Smooth muscle cell (in vitro differentiated cells): ENCODE data around the gene C6orf47. TPM values are rescaled to one million over a fixed set of nuclear protein-coding genes. Genes with fewer than 3 reads are reported as not detected.
"Not testable (repeated sequence)": the region's sequence is repeated elsewhere in the genome, so short reads cannot be mapped to it uniquely, and the experiment has no call there.

ENCODE experiments used
- DNase-seq: peaks from one replicate; lab custom pipeline; 2025; ENCODE audit not compliant: unreplicated experiment; lab: John Stamatoyannopoulos, UW
- H2AFZ ChIP-seq: fragments of 200-600 bp; sonication (generic); 2 replicates; pipeline ENCODE4 v1.6.0; 2016; ENCODE audit warnings: antibody characterized with exemption, low read depth, mild to moderate bottlenecking
- H3F3A ChIP-seq: fragments of 200-600 bp; sonication (generic); 2 replicates; pipeline ENCODE4 v1.6.0; 2017; ENCODE audit warnings: antibody characterized with exemption, low read depth
- H3K27ac ChIP-seq: fragments of 200-600 bp; sonication (generic); 2 replicates; pipeline ENCODE4 v1.5.1; 2016; ENCODE audit warnings: low read depth, mild to moderate bottlenecking
- H3K27me3 ChIP-seq: fragments of 200-600 bp; sonication (generic); 2 replicates; pipeline ENCODE4 v1.6.1; 2016; ENCODE audit warnings: low read depth, mild to moderate bottlenecking
- H3K36me3 ChIP-seq: fragments of 200-600 bp; sonication (generic); 2 replicates; pipeline ENCODE4 v1.5.1; 2016; ENCODE audit warnings: low read depth
- H3K4me1 ChIP-seq: fragments of 200-600 bp; sonication (generic); 2 replicates; pipeline ENCODE4 v1.5.1; 2016; ENCODE audit warnings: low read depth
- H3K4me2 ChIP-seq: fragments of 200-600 bp; sonication (generic); 2 replicates; pipeline ENCODE4 v1.6.0; 2016; ENCODE audit warnings: mild to moderate bottlenecking
- H3K4me3 ChIP-seq: fragments of 200-600 bp; sonication (generic); 2 replicates; pipeline ENCODE4 v1.5.1; 2016; ENCODE audit warnings: mild to moderate bottlenecking
- H3K79me2 ChIP-seq: fragments of 200-600 bp; sonication (generic); 2 replicates; pipeline ENCODE4 v1.6.0; 2016; ENCODE audit warnings: low read depth, mild to moderate bottlenecking
- H3K9ac ChIP-seq: fragments of 200-600 bp; sonication (generic); 2 replicates; pipeline ENCODE4 v1.6.0; 2016; ENCODE audit warnings: low read depth
- H3K9me3 ChIP-seq: fragments of 200-600 bp; sonication (generic); replicated peaks from 2 replicates; pipeline ENCODE4 v1.5.1; 2016; ENCODE audit warnings: low read depth
- H4K20me1 ChIP-seq: fragments of 200-600 bp; sonication (generic); 2 replicates; pipeline ENCODE4 v1.6.0; 2016; ENCODE audit warnings: low read depth
- CTCF ChIP-seq: fragments of 200-600 bp; sonication (generic); IDR thresholded peaks from 2 replicates; pipeline ENCODE4 v1.5.1; 2017; ENCODE audit warnings: borderline replicate concordance, mild to moderate bottlenecking, antibody characterized with exemption; ENCODE audit not compliant: insufficient read depth, poor library complexity, severe bottlenecking
- WGBS: methylation state at CpG from one replicate; pipeline ENCODE4 v1.1.7; 2016; ENCODE audit warnings: low lambda C conversion rate; 5-methylcytosine and 5-hydroxymethylcytosine counted together
- polyA plus RNA-seq: library from polyadenylated mRNA; unstranded; fragments of >200 nt; fragmentation: Nextera tagmentation; extraction: Ambion mirVana; gene quantifications from 2 replicates; pipeline ENCODE4 v1.2.1, GENCODE V29; 2016
- total RNA-seq: library from RNA; depleted of rRNA; stranded (reverse); fragments of >200 nt; gene quantifications from 2 replicates; pipeline ENCODE4 v1.2.3, GENCODE V29; 2014

The C6orf47 gene
- total RNA-seq (7.1 and 8.9 TPM in 2 replicates), polyA plus RNA-seq (15.5 and 20.1 TPM in 2 replicates)

DNA sequence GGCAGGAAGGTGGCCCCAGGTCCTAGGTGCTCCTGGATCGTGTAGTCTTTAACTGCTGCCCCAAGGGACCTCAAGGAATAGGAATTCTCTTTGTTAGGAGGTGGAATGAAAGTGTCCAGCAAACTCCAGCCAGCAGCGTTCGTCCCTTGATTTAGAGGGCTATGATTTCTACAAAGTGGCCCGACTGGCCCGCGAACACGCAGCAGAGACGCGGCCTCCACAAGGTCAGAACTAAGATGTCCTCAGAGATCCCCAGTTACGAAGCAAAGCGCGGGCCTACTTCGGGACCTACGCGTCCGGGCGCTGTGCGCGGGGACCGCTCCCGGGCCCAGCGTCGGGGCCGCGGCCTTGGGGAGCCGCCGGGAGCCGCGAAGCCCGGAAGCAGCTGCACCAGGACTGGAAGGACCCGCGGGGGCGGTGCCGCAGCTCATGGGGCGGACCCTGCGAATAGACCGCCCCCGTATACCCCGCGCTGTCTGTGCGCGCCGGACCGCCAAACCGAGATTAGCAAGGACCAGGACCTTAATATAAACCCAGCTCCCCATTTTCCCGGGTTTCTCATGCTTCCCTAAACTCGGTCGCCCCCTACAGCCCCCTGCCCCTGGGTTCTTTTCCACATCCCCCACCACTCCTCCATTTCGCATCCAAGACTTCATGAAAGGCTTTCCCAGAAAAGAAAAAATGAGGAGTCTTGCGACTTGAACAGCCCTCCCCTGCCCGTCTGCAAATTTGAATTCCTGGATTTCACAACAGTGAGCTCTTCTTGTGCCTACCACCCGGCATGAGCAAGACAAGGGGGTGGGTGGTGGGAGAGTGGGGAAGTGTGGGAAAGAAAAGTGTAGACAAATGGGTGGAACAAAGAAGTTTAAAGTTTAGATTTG lies at the start of gene C6orf47:
C6orf47 (minus strand) TSS at position 398 of the 881 bp plus-strand sequence. CDS start 831 bp downstream, outside the sequence.
- WGBS = under 1% methylated on average over 41 of the region's 52 CpGs
- Histone ChIP-seq H3K79me2 (peaks cover 49% of the 10 kb centered on the region), H4K20me1 (peaks cover 15% of the 10 kb centered on the region), H3K9me3 (no peaks in the 10 kb centered on the region), H3K36me3 (no peaks in the 10 kb centered on the region), H3K27me3 (no peaks in the 10 kb centered on the region), H2AFZ (peak within 1 kb of the TSS; percentile 30), H3F3A (peaks cover 12% of the 10 kb centered on the region), H3K4me1 (peaks cover 25% of the 10 kb centered on the region), H3K4me3 (peak within 1 kb of the TSS; percentile 74), H3K27ac (peak within 1 kb of the TSS; percentile 69), H3K4me2 (peak within 1 kb of the TSS; percentile 92), H3K9ac (peak within 1 kb of the TSS; percentile 84)
- DNase-seq = peak; percentile 46
- no peak for TF ChIP-seq CTCF

DNA sequence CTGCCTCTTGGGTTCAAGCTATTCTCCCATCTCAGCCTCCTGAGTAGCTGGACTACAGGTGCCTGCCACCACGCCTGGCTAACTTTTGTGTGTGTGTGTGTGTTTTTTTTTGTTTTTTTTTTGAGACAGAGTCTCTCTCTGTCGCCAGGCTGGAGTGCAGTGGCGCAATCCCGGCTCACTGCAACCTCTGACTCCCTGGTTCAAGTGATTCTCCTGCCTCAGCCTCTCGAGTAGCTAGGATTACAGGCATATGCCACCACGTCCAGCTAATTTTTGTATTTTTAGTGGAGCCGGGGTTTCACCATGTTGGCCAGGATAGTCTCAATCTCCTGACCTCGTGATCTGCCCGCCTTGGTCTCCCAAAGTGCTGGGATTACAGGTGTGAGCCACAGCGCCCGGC lies 48.6 kb upstream of the C6orf47 start:
- WGBS = 92% methylated on average over 11 of the region's 11 CpGs
- not testable (repeated sequence) for H3F3A ChIP-seq, H3K27me3 ChIP-seq, H3K4me3 ChIP-seq, H3K4me2 ChIP-seq, DNase-seq, H3K9ac ChIP-seq, H3K36me3 ChIP-seq, H4K20me1 ChIP-seq, H3K27ac ChIP-seq, H3K79me2 ChIP-seq, H2AFZ ChIP-seq, H3K9me3 ChIP-seq
- H3K4me1 ChIP-seq = peaks cover 12% of the 10 kb centered on the region

DNA sequence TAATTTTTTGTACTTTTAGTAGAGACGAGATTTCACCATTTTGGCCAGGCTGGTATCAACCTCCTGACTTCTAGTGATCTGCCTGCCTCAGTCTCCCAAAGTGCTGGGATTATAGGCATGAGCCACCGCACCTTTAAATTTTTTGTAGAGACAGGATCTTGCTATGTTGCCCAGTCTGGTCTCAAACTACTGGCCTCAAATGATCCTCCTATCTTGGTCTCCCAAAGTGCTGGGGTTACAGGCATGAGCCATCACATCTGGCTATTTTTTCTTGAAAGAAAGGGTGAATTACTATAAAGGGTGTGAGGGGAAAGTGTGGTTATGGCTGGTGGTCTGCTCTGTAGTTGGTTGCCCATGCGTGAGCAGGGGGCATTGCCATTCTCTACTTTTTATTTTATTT lies 47.6 kb upstream of the C6orf47 start:
- no peak overlapping the region for H3K27ac ChIP-seq
- no peak for DNase-seq
- H3K4me2 ChIP-seq = no peak overlapping the region
- H3K9me3 ChIP-seq = no peaks in the 10 kb centered on the region
- H3K9ac ChIP-seq = no peak overlapping the region
- no peak overlapping the region for H2AFZ ChIP-seq
- no peak overlapping the region for H3K4me3 ChIP-seq
- H3K27me3 ChIP-seq = no peaks in the 10 kb centered on the region
- H3F3A ChIP-seq = no peaks in the 10 kb centered on the region
- no peaks in the 10 kb centered on the region for H4K20me1 ChIP-seq
- H3K36me3 ChIP-seq = no peaks in the 10 kb centered on the region
- no peaks in the 10 kb centered on the region for H3K79me2 ChIP-seq
- WGBS = 96% methylated on average over 3 of the region's 3 CpGs
- H3K4me1 ChIP-seq = peaks cover 3% of the 10 kb centered on the region
- TF ChIP-seq CTCF = no peak

GRCh38 chr6:31707701-31708100 lies 47.1 kb upstream of the C6orf47 start:
- Histone ChIP-seq H3K4me1 (no peaks in the 10 kb centered on the region), H3K79me2 (peaks cover 2% of the 10 kb centered on the region), H3K9ac (no peak overlapping the region), H3K27ac (no peak overlapping the region), H3K27me3 (no peaks in the 10 kb centered on the region), H3K4me3 (no peak overlapping the region), H3F3A (no peaks in the 10 kb centered on the region), H3K9me3 (no peaks in the 10 kb centered on the region), H4K20me1 (no peaks in the 10 kb centered on the region), H3K4me2 (no peak overlapping the region), H2AFZ (no peak overlapping the region), H3K36me3 (no peaks in the 10 kb centered on the region)
- 98% methylated on average over 10 of the region's 10 CpGs for WGBS
- no peak for TF ChIP-seq CTCF
- DNase-seq = no peak
